ENCODE measurements around the gene CUBN.
"Not testable (repeated sequence)": the region's sequence is repeated elsewhere in the genome, so short reads cannot be mapped to it uniquely, and the experiment has no call there.

Gene CUBN

DNA sequence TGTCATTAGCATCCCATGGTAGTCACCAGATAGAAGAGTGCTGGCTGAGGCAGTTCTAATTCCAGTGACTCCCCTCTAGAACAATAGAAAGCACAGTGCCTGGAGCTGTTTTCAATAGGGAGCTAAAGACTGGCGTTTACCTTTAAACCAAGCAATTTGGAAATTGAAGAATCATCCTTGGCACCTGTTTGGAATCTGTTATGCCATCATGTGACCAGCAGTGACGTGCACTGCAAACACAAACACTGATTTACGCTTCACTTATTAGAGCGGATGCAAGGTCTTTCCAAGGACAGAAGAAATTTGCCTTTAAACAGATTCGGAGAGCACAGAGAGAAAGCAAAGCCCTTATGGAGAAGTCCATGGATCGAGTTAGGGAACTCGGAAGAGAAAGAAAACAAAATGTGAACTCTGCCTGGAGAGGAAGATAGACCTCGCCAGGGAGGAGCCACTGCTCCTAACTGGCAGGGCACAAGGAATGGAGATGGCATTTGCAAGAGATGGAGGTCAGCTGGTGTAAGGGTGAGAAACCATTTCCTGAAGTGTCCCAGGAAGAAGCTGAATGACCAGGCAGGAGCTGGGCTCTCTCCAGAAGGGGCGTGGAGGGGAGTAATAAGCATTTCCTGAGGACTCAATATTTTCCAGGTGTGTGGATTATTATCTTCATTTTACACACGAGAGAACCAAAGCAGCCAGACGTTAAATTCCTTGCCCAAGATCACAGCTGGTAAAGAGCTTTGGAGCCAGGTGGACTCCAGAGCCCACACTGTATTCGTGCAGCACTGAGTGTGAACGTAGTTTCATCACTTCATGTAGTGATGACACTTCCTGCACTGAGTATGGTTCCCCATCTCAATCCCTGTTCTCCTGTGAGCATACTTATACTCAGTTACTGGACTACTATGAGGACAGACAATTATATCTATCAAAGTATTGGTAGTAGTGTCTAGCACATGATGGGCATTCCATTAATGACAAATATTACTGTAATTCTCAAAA, 97.7 kb downstream of the CUBN start:
- DNase-seq, result no peak

DNA sequence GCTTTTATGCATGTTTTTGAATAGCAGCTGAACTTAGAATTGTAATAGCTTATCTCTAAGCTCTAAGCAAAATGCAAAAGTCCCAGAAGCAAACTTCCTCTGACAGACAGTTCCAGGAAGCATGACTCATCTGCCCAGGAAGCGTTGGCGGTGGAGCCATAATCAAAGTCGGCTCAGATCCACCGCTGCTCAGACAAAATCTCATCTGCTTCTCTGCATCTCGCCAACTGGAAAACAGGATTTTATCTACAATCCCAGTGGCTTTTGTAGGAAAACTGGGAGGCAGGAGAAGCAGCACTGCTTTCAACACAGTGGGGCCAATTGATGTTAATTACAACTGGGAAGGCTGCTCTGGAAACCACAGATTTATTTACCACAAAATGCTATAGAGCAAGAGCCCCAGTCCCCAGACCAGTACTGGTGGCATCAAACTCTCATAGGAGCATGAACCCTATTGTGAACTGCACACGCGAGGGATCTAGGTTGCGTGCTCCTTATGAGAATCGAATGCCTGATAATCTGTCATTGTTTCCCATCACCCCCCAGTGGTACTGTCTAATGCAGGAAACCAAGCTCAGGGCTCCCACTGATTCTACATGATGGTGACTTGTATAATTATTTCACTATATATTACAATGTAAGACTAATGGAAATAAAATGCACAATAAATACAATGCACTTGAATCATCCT, 99.9 kb downstream of the CUBN start:
- DNase-seq, result no peak

DNA sequence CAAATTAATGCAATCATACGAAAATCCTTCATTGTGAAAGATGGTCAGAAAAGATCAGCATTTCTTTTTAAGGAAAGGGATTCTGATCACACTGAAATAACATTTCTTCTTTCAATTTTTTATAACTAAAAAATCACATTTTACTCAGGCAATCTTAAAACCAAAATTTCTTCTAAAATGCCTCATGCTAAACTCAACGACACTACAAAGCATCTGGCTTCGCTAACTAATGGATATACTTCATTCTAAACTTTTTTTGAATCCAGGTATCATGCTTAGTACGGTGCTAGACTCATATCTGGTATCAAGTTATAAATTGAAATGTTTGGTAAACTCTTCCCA, 100.4 kb downstream of the CUBN start:
- DNase-seq, result no peak

DNA sequence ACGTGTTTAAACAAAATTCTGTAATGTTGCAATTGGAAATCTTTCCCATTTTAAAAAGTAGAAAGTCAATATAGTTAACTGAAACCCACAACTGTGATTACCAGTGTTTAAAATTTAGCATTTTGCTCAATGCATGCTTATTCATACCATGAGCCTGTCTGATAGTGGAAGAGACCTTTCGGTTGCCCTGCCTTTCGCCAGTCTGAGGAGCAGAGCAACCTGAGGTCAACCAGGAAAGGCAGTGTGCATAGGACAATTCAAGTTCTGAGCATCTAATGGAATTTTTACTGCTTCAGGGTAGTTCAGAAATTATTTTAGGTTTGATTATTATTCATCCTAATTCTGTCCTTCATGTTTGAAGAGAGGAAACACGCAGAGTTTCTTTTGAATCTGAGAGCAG, 100.8 kb downstream of the CUBN start:
- no peak for DNase-seq

DNA sequence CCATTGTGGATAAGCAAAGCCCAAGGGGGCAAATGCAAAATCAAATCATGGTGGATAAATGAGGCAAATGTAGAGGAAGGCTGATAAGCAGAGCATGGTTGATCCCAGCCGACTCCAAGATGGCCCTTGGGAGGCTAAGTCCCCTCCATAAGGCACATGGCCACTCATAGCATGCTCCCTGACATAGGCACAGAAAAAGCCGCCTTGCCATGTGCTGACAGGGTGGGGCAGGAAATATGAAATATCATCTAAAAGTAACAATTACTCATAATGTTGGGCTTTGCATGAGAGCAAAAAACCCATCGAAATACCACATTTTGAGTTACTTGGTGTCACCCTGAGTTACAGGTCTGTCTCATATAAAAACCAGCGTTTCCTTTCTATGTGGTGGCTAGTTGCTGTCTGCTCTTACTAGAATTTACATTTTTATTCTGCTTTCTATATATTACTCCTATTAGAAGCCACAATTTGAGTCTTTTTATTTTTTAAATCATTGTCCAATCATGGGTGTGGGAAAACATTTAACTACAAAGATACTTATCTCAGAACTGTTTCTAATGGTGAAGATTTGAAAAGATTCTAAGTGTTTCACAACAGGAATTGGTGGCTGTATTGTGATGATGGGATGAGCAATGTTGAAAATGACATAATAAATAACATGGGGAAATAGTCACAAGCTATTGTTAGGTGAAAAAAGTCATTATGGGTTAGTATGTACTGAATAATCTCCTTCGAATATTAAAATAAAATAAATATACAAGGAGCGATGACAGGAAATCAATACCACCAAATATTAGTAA, 102.7 kb downstream of the CUBN start:
- DNase-seq, result no peak

DNA sequence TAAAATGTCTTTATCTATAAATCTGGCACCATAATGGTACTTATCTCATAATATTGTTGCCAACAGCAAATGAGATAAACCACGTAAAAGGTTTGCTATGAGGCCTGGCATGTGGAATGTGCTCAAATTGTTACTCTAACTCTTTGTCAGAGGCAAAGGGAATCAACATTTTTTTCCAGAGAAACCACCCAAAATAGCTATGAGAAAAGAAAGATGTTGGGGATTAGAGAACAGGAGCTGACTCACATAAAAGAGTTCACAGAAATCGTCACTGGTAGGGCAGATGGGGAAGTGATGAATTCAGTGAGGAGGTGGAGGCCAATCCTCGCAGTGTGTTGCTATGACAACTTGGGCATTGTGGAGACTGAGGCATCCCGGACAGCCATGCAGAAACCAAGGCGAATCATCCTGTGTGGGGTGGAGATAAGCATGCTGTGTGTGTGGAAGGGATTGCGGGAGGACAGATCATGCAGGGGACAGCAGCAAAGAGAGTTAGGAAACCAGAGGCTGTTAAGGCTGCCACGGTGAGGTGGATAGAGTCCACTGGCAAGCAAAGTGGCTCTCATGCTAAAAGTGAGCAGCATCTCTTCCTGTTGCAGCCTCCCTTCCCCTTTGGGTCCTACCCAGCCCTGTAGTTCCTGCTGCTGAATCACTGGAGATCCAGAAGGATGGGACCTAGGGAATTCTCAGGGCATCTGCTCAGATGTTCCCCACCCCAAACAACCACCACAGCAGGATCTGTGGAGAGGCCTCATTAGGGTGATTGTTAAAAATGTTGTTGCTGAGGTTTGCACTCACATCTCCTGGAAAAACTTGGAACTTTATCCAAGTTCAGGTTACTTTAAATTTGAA, 103.9 kb downstream of the CUBN start:
- no peak for DNase-seq

DNA sequence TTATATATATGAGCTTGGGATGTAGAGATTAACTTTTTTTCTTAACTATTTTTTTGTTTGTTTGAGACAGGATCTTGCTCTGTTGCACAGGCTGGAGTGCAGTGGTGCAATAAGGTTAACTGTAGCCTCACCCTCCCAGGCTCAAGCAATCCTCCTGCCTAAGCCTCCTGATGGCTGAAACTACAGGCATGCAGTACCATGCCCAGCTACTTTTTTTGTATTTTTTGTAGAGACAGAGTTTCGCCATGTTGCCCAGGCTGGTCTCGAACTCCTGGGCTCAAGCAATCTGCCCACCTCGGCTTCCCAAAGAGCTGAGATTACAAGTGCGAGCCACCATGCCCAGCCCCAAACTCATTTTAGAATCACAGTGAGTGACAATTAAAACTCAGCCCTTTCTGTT, 105.2 kb downstream of the CUBN start:
- DNase-seq, result no peak

DNA sequence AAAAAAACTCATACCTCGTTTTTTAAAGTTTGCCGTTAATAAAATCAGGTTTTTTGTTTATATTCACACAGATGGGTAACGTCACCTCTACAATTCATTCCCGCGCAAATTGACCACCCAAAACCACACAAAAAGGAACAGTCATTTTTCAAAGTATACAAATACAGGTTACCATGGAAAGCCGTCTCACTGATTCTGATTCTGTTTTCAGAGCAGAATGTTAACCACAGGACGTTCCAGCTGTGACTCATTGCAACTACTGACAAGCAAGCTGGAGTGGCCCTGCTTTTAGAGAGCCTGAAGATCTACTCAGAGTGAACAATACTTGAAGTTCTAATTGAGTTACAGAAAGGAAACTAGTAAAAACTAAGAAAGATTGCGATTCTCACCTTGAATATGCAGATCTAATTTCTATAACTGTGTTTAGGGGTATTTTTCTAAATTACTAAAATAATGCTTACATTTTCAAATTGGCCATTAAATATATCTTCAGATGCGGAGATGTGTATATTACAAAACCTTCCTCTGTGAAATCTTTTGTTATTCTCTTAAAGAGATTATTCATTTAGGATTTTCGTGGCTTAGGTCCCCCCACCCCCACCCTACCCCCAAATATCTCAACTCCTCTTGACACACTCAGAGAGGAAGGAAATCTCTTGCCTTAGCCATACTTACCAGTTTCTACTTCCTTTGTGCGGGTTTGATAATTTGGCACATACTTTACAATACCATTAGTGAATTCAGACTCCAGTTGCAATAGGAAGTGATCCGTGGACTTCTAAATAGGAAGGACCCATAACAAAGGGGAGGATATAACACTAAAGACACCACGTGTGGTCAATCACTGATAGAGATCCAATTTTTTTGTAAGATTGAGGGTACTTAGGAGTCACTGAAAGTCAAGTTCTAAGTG, 106.0 kb downstream of the CUBN start:
- DNase-seq, result no peak

DNA sequence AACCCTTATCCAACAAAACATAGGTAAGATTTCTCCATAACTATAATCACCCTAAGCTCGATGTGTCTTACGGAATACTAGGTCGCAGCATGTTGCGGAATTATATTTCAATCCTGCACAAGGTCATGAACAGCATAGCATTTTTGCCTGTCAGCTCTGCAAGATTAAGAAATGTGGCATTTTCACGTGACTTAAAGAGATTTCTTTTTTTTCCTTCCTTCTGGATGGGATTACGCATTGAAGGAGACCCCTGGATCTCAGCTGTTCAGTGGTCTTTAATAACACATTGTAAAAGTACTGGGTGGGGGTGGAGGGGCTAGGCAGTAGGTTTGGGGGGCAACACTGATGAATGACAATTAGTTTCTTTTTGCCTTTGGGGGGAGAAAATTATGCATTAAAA, 106.7 kb downstream of the CUBN start:
- DNase-seq, result no peak

DNA sequence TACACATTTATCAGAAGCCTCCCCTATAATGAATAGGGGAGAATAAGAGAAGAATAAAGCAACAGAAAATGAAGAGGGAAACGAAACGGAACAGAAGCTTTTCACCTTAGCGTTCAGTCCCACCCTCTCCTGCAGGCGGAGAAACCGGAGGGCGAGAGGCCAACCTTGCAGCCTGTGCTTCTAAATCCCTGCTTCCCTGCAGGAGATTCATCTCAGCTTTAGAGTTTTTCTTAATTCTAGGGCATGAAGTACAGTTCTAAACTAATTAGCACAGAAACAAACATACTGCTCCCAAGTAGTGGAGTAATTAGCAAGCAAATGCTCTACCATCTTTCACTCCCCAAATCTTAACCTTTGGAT, 107.2 kb downstream of the CUBN start:
- no peak for DNase-seq

DNA sequence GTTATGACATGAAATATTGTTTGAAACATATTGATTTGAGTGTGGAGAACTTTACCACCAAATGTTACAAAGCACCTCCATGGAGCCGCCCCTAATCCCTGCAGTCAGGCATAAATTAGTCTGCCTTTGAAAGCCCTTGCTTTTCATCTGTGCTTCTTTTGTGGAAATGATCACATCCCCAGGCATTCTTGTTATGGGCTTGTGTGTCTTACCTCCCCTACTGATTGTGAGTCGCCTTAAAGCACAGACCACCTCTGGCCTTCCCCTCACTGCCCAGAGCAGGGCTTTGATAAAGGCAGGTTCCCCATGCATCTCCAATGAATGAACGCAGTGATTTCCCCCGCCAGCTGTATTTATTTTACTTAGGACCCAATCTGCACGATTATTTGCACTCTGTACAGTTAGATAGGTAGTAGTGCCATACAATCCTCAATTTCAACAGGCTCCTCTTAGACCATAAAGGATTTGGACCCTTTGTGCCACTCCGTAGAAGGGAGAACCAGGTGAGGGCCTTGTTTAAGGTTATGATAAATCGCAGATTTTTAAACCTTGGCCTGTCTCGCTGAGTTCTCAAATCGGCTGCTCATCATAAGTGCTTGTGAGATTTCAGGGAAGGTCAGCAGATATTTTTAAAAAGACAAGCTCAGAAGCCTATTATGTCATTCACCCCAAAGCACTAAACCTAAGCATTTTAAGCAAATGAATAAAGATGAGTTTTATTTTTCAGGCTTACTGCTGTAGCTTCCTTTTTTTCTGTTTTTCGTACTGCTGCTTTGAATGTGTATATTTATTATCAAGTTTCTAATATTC, 107.8 kb downstream of the CUBN start:
- DNase-seq, result no peak

DNA sequence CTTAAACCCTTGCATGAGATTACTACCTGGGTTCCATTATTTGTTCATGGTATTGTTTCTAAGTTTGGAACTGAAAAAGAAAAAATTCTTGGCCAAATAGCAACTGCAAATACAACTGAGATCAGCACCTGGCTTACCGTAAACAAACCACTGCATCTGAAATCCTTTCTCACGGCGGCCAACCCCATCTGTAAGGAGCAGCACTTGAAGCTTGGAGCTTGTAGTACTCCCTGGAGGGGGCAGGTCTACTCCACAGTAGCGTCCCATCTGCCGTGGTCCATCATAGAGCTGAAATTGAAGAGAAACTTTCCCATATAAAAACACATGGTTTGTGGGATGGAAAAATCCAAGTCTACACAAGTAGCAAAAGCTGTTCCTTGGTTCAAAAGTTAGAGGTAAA, 109.9 kb downstream of the CUBN start:
- DNase-seq, result no peak

DNA sequence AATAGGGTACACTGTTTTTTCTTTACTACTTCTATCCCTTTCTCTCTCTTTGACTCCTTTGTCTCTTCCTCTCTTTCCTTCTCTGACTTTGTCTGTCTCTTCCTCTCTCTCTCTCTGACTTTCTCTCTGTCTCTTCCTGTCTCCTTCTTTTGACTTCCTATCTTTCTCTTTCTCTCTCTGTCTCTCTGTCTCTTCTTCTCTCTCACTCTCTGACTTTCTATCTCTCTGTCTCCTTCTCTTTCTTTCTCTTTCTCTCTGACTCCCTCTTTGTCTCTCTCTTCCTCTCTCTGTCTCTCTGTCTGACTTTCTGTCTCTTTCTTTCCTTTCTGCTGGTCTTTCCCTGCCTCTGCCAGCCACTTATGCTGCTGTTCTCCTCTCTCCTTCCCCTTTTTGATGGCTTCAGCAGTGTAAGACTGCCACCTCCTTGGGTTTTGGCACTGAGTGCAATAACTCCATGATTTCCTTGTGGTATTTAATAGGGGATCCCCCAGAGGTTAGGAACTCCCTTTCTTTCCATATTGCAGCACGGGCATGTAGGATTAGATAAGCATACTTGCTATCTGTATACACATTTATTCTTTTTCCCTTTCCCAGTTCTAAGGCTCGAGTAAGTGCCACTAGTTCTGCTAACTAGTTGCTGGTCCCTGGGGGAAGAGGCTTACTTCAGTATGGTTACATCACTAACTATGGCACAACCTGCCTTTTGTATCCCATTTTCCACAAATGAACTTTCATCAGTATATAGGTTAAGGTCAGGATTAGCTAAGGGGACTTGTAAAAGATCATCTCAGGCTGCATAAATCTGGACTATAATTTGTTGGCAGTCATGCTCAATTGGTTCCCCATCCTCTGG, 116.3 kb downstream of the CUBN start:
- not testable (repeated sequence) for DNase-seq

DNA sequence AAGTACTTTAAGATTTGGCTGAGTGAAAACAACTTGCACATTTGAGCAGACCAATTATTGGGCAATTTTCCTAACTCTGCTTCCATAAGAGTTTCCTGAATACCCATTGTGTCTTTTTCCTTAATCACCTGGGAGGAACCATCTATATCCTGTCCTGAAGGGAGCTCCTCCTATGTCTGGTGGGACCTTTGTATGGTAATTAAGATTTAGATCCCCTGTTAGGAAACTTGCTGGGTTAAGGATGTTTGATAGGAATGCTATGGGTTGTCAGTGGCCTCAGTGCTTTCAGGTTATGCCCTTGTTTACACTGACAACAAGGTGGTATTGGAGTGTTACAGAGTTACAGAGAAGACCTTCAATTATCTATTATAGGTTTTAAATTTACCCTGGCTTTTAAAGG, 116.9 kb downstream of the CUBN start:
- not testable (repeated sequence) for DNase-seq

DNA sequence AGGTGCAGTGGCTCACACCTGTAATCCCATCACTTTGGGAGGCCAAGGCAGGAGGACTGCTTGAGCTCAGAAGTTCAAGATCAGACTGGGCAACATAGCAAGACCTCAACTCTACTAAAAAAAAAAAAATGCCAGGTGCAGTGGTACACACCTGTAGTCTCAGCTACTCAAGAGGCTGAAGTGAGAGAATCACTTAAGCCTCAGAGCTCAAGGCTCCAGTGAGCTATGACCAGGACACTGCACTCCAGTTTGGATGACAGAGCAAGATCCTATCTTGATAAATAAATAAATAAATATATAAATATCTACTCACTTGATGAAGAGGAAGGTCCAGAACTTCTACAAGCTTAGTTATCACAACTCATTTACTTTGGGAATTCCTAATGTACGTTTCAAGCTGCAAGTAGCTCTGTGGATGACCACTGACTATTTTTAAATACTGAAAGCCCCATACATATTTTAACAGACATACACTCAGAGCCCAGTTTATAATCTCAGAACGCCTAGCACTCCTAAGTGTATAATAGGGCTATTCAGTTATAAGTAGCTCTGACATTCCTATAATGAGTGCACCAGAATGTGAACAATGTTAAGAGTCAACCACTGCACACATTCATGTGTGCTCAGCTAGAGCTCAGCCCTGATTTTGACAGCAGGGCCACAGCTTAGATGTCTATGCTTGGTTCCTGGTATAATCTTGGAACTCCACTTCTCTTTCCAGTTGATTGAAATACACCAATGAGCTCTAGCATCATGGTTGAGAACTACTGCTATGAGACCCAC, 119.1 kb downstream of the CUBN start:
- no peak for DNase-seq

DNA sequence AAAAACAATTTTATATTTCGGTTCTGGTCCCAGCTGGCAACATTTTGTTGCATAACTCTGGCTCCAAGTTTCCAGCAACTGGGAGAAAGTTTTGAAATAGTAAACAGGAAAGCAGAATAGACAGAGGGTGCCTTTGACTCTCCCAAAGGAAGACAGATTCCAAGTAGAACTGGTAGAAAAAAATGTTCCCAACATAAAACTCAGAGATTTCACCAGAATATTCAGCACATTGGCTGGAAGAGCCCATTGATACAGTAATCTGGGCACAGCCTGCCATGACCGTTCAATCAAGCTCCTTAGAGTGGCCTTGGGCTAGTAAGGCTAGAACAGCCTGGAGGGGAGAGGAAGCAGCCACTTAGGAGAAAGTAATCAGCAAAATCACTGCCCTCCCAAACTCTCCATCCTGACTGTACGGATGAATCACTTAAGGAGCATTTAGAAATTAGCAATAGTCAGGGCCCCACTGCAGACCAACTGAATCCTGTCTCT, 120.4 kb downstream of the CUBN start:
- no peak for DNase-seq

DNA sequence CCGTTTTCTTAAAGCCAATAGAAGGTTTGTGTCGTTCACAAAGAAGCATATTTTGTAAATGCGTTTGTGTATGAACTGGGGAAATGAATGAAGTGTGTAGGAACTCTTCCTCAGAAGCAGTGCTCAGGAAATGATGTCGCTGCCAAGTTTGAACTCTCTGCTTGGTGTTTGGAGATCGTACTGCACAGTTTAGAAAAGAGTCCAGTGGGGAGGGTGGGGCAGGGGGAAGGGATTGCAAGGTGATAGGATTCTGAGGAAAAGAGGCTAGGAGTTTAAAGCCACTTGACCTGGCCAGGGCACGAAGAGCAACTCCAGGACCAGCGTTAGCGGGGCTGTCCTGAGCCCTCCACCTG, 122.2 kb downstream of the CUBN start:
- DNase-seq, result no peak

DNA sequence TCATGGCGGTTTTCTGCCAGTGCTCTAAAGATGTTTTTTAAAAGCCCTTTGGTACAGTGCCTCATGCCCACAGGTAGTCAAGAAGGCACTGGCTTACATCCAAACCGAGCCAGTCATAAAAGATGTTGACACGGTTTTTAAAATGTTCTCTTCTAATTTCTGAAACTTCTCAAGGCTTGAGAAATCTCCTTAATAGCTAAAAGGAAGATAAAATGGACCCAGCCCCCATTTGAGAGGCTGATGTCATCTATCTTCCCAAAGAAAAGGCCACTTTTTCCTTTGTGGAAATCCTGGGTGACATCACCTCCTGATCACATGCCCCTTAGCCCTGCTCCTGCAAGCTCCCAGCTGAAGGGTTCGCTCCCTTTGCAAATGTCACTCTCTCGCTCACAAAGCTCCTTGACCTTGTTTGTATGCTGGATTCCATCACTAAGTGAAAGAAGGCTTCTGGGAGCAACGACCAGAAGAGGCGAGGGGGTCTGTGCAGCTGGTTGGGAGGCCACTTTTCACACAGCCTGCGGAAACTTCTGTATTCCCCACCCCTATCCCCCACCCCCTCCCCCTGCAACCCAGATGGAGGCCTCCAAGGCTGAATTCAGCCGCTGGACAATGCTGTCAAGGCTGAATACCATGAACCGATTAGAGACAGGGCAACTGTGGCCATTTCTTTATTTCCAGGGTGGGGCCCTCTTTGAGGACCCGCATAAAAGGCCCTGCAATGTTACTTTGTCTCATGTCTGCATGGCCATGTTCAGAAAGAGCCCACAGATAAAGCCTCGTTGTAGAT, 122.8 kb downstream of the CUBN start:
- no peak for DNase-seq

Measured in COR-L47 (cell line).